ENCODE data around the gene RAB3GAP1. TPM values are rescaled to one million over a fixed set of nuclear protein-coding genes. Genes with fewer than 3 reads are reported as not detected.
A peak's percentile ranks its signal among the peaks of the same experiment; 100 is the strongest.
"Not testable (repeated sequence)": the region's sequence is repeated elsewhere in the genome, so short reads cannot be mapped to it uniquely, and the experiment has no call there.

The RAB3GAP1 gene
- total RNA-seq, 1 donor from 2014 or later = 23.4 TPM

GRCh38 chr2:135096665-135097446 is 44.8 kb downstream of the RAB3GAP1 start:
- Mint-ChIP-seq H3K9me3 (peaks cover 5% of the 10 kb centered on the region), H3K27ac (no peak overlapping the region), H3K4me1 (ENCODE audit: low read depth) (peaks cover 23% of the 10 kb centered on the region), H3K4me3 (no peak overlapping the region), H3K27me3 (ENCODE audit: insufficient read depth) (no peaks in the 10 kb centered on the region), H3K36me3 (ENCODE audit: low read depth) (peaks cover 34% of the 10 kb centered on the region)
- no peak for DNase-seq (ENCODE audit: low spot score)
- intact Hi-C loops (cut with micrococcal nuclease) = no loop called here

GRCh38 chr2:135097532-135098231 is 45.6 kb downstream of the RAB3GAP1 start:
- H3K9me3 Mint-ChIP-seq = peaks cover 9% of the 10 kb centered on the region
- H3K27ac Mint-ChIP-seq = no peak overlapping the region
- peaks cover 26% of the 10 kb centered on the region for H3K4me1 Mint-ChIP-seq (ENCODE audit: low read depth)
- intact Hi-C loops (cut with micrococcal nuclease) = no loop called here
- no peak overlapping the region for H3K4me3 Mint-ChIP-seq
- peaks cover 33% of the 10 kb centered on the region for H3K36me3 Mint-ChIP-seq (ENCODE audit: low read depth)
- DNase-seq (ENCODE audit: low spot score) = no peak
- no peaks in the 10 kb centered on the region for H3K27me3 Mint-ChIP-seq (ENCODE audit: insufficient read depth)

- peaks cover 37% of the 10 kb centered on the region for H3K4me1 Mint-ChIP-seq (ENCODE audit: low read depth)
- H3K4me3 Mint-ChIP-seq = peak overlapping the region; percentile 29
These were observed 47.9 kb downstream of the RAB3GAP1 start for GRCh38 chr2:135099802-135100483.

GRCh38 chr2:135103843-135104242 is 51.8 kb downstream of the RAB3GAP1 start:
- intact Hi-C loops (cut with micrococcal nuclease) = no loop called here
- Mint-ChIP-seq H3K4me1 (ENCODE audit: low read depth) (peaks cover 36% of the 10 kb centered on the region), H3K36me3 (ENCODE audit: low read depth) (peaks cover 32% of the 10 kb centered on the region), H3K27ac (no peak overlapping the region), H3K27me3 (ENCODE audit: insufficient read depth) (no peaks in the 10 kb centered on the region), H3K4me3 (no peak overlapping the region), H3K9me3 (peaks cover 29% of the 10 kb centered on the region)
- DNase-seq (ENCODE audit: low spot score) = no peak

More at GRCh38 chr2:135099802-135100483, 47.9 kb downstream of the RAB3GAP1 start:
- Mint-ChIP-seq H3K27ac (no peak overlapping the region), H3K36me3 (ENCODE audit: low read depth) (peaks cover 33% of the 10 kb centered on the region), H3K27me3 (ENCODE audit: insufficient read depth) (no peaks in the 10 kb centered on the region), H3K9me3 (peaks cover 20% of the 10 kb centered on the region)
- intact Hi-C loops (cut with micrococcal nuclease) = no loop called here
- DNase-seq (ENCODE audit: low spot score) = no peak

DNA sequence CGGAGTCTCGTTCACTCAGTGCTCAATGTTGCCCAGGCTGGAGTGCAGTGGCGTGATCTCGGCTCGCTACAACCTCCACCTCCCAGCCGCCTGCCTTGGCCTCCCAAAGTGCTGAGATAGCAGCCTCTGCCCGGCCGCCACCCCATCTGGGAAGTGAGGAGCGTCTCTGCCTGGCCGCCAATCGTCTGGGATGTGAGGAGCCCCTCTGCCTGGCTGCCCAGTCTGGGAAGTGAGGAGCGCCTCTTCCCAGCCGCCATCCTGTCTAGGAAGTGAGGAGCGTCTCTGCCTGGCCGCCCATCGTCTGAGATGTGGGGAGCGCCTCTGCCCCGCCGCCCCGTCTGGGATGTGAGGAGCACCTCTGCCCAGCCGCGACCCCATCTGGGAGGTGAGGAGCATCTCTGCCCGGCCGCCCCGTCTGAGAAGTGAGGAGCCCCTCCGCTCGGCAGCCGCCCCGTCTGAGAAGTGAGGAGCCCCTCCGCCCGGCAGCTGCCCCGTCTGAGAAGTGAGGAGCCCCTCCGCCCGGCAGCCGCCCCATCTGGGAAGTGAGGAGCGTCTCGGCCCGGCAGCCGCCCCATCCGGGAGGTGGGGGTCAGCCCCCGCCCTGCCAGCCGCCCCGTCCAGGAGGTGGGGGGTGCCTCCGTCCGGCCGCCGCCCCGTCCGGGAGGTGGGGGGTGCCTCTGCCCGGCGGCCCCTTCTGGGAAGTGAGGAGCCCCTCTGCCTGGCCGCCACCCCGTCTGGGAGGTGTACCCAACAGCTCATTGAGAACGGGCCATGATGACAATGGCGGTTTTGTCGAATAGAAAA is 53.6 kb downstream of the RAB3GAP1 start:
- H3K4me3 Mint-ChIP-seq; H3K27me3 Mint-ChIP-seq (ENCODE audit: insufficient read depth); intact Hi-C loops (cut with micrococcal nuclease); H3K27ac Mint-ChIP-seq; DNase-seq (ENCODE audit: low spot score): not testable (repeated sequence)
- Mint-ChIP-seq H3K4me1 (ENCODE audit: low read depth) (peaks cover 19% of the 10 kb centered on the region), H3K36me3 (ENCODE audit: low read depth) (peaks cover 24% of the 10 kb centered on the region), H3K9me3 (peaks cover 29% of the 10 kb centered on the region)

- H3K27ac Mint-ChIP-seq = no peak overlapping the region
- no peaks in the 10 kb centered on the region for H3K4me1 Mint-ChIP-seq (ENCODE audit: low read depth)
- intact Hi-C loops (cut with micrococcal nuclease) = no loop called here
- H3K27me3 Mint-ChIP-seq (ENCODE audit: insufficient read depth) = no peaks in the 10 kb centered on the region
- H3K9me3 Mint-ChIP-seq = no peaks in the 10 kb centered on the region
- H3K4me3 Mint-ChIP-seq = no peak overlapping the region
- H3K36me3 Mint-ChIP-seq (ENCODE audit: low read depth) = peaks cover 7% of the 10 kb centered on the region
- DNase-seq (ENCODE audit: low spot score) = no peak
These were observed 61.2 kb downstream of the RAB3GAP1 start for GRCh38 chr2:135113322-135113721.

GRCh38 chr2:135119582-135119981 is 67.5 kb downstream of the RAB3GAP1 start:
- intact Hi-C loops (cut with micrococcal nuclease) = no loop called here
- no peaks in the 10 kb centered on the region for H3K27me3 Mint-ChIP-seq (ENCODE audit: insufficient read depth)
- no peak overlapping the region for H3K27ac Mint-ChIP-seq
- H3K36me3 Mint-ChIP-seq (ENCODE audit: low read depth) = peaks cover 11% of the 10 kb centered on the region
- no peaks in the 10 kb centered on the region for H3K4me1 Mint-ChIP-seq (ENCODE audit: low read depth)
- H3K9me3 Mint-ChIP-seq = no peaks in the 10 kb centered on the region
- H3K4me3 Mint-ChIP-seq = no peak overlapping the region
- no peak for DNase-seq (ENCODE audit: low spot score)

- Mint-ChIP-seq H3K9me3 (no peaks in the 10 kb centered on the region), H3K27ac (no peak overlapping the region), H3K36me3 (ENCODE audit: low read depth) (peaks cover 15% of the 10 kb centered on the region), H3K4me3 (no peak overlapping the region), H3K27me3 (ENCODE audit: insufficient read depth) (no peaks in the 10 kb centered on the region), H3K4me1 (ENCODE audit: low read depth) (no peaks in the 10 kb centered on the region)
- DNase-seq (ENCODE audit: low spot score) = no peak
- intact Hi-C loops (cut with micrococcal nuclease) = no loop called here
These were observed 69.0 kb downstream of the RAB3GAP1 start for GRCh38 chr2:135121016-135121657.

GRCh38 chr2:135121658-135122039 is 69.6 kb downstream of the RAB3GAP1 start:
- H3K36me3 Mint-ChIP-seq (ENCODE audit: low read depth) = peaks cover 15% of the 10 kb centered on the region
- H3K9me3 Mint-ChIP-seq; DNase-seq (ENCODE audit: low spot score); intact Hi-C loops (cut with micrococcal nuclease); H3K27me3 Mint-ChIP-seq (ENCODE audit: insufficient read depth); H3K4me1 Mint-ChIP-seq (ENCODE audit: low read depth); H3K4me3 Mint-ChIP-seq; H3K27ac Mint-ChIP-seq: not testable (repeated sequence)

DNA sequence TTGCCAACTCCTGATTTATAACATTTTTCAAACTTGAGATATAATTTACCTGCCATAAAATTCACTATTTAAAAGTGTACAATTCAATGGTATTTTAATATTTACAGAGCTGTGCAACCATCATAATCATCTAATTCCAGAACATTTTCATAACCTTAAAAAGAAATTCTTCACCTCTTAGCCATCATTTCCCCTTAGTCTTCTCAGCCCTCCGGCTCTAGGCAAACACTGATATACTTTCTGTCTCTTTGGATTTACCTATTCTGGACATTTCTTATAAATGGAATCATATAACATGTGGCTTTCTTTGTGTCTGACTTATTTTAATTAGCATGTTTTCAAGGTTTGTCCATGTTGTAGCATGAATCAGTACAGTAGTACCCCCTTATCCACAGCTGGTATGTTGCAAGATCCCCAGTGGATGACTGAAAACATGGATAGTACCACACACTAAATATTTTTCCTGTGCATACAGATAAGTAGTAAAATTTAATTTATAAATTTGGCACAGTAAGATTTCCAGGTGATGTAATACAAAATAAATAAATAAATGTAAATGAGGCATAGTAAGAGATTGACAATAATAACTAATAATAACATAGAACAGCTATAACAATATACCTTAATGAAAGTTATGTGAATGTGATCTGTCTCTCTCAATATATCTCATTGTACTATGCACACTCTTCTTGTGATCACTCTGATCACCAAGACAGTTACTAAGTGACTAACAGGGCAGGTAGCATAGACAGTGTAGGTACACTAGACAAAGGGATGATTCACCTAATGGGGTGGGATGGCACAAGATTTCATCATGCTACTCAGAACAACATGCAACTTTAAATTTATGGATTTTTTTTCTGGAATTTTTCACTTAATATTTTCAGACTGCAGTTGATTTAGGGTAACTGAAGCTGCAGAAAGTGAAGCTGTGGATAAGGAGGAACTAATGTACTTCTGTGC is 73.1 kb downstream of the RAB3GAP1 start:
- DNase-seq (ENCODE audit: low spot score) = no peak
- peaks cover 25% of the 10 kb centered on the region for H3K36me3 Mint-ChIP-seq (ENCODE audit: low read depth)

GRCh38 chr2:135125940-135126339 is 73.8 kb downstream of the RAB3GAP1 start:
- Mint-ChIP-seq H3K27ac (no peak overlapping the region), H3K27me3 (ENCODE audit: insufficient read depth) (no peaks in the 10 kb centered on the region), H3K4me3 (no peak overlapping the region), H3K4me1 (ENCODE audit: low read depth) (no peaks in the 10 kb centered on the region), H3K9me3 (no peaks in the 10 kb centered on the region), H3K36me3 (ENCODE audit: low read depth) (peaks cover 28% of the 10 kb centered on the region)
- DNase-seq (ENCODE audit: low spot score) = no peak
- intact Hi-C loops (cut with micrococcal nuclease) = no loop called here

More for the DNA sequence above, 73.1 kb downstream of the RAB3GAP1 start:
- Mint-ChIP-seq H3K4me3 (no peak overlapping the region), H3K9me3 (no peaks in the 10 kb centered on the region), H3K27me3 (ENCODE audit: insufficient read depth) (no peaks in the 10 kb centered on the region), H3K27ac (no peak overlapping the region), H3K4me1 (ENCODE audit: low read depth) (no peaks in the 10 kb centered on the region)
- intact Hi-C loops (cut with micrococcal nuclease) = no loop called here

Data from activated T-helper 1 cell treated with anti-CD3 and anti-CD28 coated beads, Interleukin-12 subunit alpha, Interleukin-12 subunit beta, Interleukin-2, Interleukin-4 antibody, amounts not matched to agents 30 ng/mL and 10 ng/mL and 1 ng/mL, durations not matched to agents 14 hours and 24 hours and 36 hours (primary cell).